HG03175 (cell line): ENCODE data around the gene NIPBL.
"Not testable (repeated sequence)": the region's sequence is repeated elsewhere in the genome, so short reads cannot be mapped to it uniquely, and the experiment has no call there.

Source experiments
- ATAC-seq: cut with Tn5 transposase; IDR thresholded peaks from one replicate; pipeline ENCODE4 v1.9.1; 2021; ENCODE audit warnings: mild to moderate bottlenecking, moderate library complexity; ENCODE audit not compliant: unreplicated experiment

Gene NIPBL

GRCh38 chr5:36944607-36945225 is 68.1 kb downstream of the NIPBL start:
- ATAC-seq = no peak

- no peak for ATAC-seq
Observed at GRCh38 chr5:36945687-36946086, 69.1 kb downstream of the NIPBL start.

GRCh38 chr5:36946101-36946500 is 69.5 kb downstream of the NIPBL start:
- ATAC-seq = no peak

- no peak for ATAC-seq
Observed at GRCh38 chr5:36948041-36948440, 71.5 kb downstream of the NIPBL start.

- no peak for ATAC-seq
Observed at GRCh38 chr5:36948650-36949049, 72.1 kb downstream of the NIPBL start.

- no peak for ATAC-seq
Observed at GRCh38 chr5:36949593-36949992, 73.0 kb downstream of the NIPBL start.

GRCh38 chr5:36950586-36951457 is 74.3 kb downstream of the NIPBL start:
- ATAC-seq = no peak

GRCh38 chr5:36953043-36953442 is 76.5 kb downstream of the NIPBL start:
- ATAC-seq = no peak

- ATAC-seq = no peak
Observed at GRCh38 chr5:36957953-36958537, 81.5 kb downstream of the NIPBL start.

- no peak for ATAC-seq
Observed at GRCh38 chr5:36958612-36959011, 82.0 kb downstream of the NIPBL start.

- ATAC-seq = no peak
Observed at GRCh38 chr5:36965179-36965578, 88.6 kb downstream of the NIPBL start.

- ATAC-seq = no peak
Observed at GRCh38 chr5:36969700-36970395, 93.3 kb downstream of the NIPBL start.

- no peak for ATAC-seq
Observed at GRCh38 chr5:36978196-36978595, 101.6 kb downstream of the NIPBL start.

- no peak for ATAC-seq
Observed at GRCh38 chr5:36982146-36982545, 105.6 kb downstream of the NIPBL start.

- no peak for ATAC-seq
Observed at GRCh38 chr5:36985387-36985786, 108.8 kb downstream of the NIPBL start.

GRCh38 chr5:36988396-36988795 is 111.8 kb downstream of the NIPBL start:
- ATAC-seq = no peak

GRCh38 chr5:36998578-36998977 is 122.0 kb downstream of the NIPBL start:
- no peak for ATAC-seq

GRCh38 chr5:37002176-37002751 is 125.7 kb downstream of the NIPBL start:
- ATAC-seq = no peak

GRCh38 chr5:37005252-37005651 is 128.7 kb downstream of the NIPBL start:
- ATAC-seq = no peak

GRCh38 chr5:37005946-37006540 is 129.5 kb downstream of the NIPBL start:
- no peak for ATAC-seq

- ATAC-seq = not testable (repeated sequence)
Observed at GRCh38 chr5:37013181-37013580, 136.6 kb downstream of the NIPBL start.
